GM12878 (cell line): ENCODE measurements around the gene BCLAF3. TPM values are rescaled to one million over a fixed set of nuclear protein-coding genes. Genes with fewer than 3 reads are reported as not detected.

Experiments
- ATAC-seq: fragments of 200-7000 bp; cut with Tn5 transposase; 3 replicates; pipeline ENCODE4 v1.9.1; 2020; ENCODE audit warnings: mild to moderate bottlenecking, moderate library complexity
- BruUV-seq: library from RNA; stranded (reverse); fragments of 400-500 nt; replicated peaks from 2 replicates; lab custom pipeline; 2021; lab: Mats Ljungman, UMichigan
- CTCF ChIA-PET: fragments of 300-600 bp; sonication (Branson Sonifier 250); formaldehyde crosslinking; extraction: SDS; loops from one replicate; lab custom pipeline; 2021; ENCODE audit warnings: inconsistent platforms; lab: Yijun Ruan, JAX
- POLR2A ChIA-PET: fragments of 350-600 bp; formaldehyde crosslinking; extraction: SDS; loops from one replicate; lab custom pipeline; 2021; ENCODE audit warnings: inconsistent platforms; lab: Charles Lee
- RAD21 ChIA-PET: fragments of 300-600 bp; sonication (Branson Sonifier 250); formaldehyde crosslinking; loops from one replicate; lab custom pipeline; 2023; ENCODE audit warnings: antibody characterized with exemption; ENCODE audit not compliant: unreplicated experiment; lab: Charles Lee
- SMC1A ChIA-PET: fragments of 300-600 bp; sonication (Branson Sonifier 250); formaldehyde crosslinking; loops from one replicate; lab custom pipeline; 2023; ENCODE audit not compliant: unreplicated experiment, uncharacterized antibody; lab: Charles Lee
- DNase-seq: peaks from one replicate; pipeline ENCODE4 v3.0.0-alpha.2; 2011; ENCODE audit warnings: low read depth, low spot score
- FAIRE-seq: peaks from 3 replicates; lab custom pipeline; 2011; peaks lifted over from hg19 to GRCh38; lab: Jason Lieb, UNC
- H2AFZ ChIP-seq: 2 replicates; pipeline ENCODE4 v1.6.0; 2011; ENCODE audit warnings: low read depth, low read length, control low read depth; ENCODE audit not compliant: control insufficient read depth
- H3K27ac ChIP-seq: 2 replicates; pipeline ENCODE4 v1.5.1; 2011; ENCODE audit warnings: control low read depth; ENCODE audit not compliant: control insufficient read depth, insufficient read depth
- H3K27me3 ChIP-seq, 2 experiments: replicated peaks in 1 of 2; 2 replicates each; pipeline versions ENCODE4 v1.6.0 to v1.6.1; 2011; ENCODE audit warnings: low read length in 1 of 2; ENCODE audit not compliant: control insufficient read depth in 2 of 2, insufficient read depth in 2 of 2
- H3K36me3 ChIP-seq, 2 experiments: 2 replicates each; pipeline ENCODE4 v1.5.1; 2011; ENCODE audit warnings: low read length in 1 of 2; ENCODE audit not compliant: control insufficient read depth in 2 of 2, insufficient read depth in 2 of 2
- H3K4me1 ChIP-seq: 2 replicates; pipeline ENCODE4 v1.6.1; 2011; ENCODE audit warnings: mild to moderate bottlenecking, low read length, moderate library complexity, mixed read lengths; ENCODE audit not compliant: control insufficient read depth, insufficient read depth
- H3K4me2 ChIP-seq: 2 replicates; pipeline ENCODE4 v1.6.0; 2011; ENCODE audit warnings: control low read depth; ENCODE audit not compliant: control insufficient read depth, insufficient read depth
- H3K4me3 ChIP-seq: fragments of 200-600 bp; sonication (generic); 2 replicates; pipeline ENCODE4 v1.5.1; 2016
- H3K79me2 ChIP-seq: 2 replicates; pipeline ENCODE4 v1.6.0; 2011; ENCODE audit warnings: low read length; ENCODE audit not compliant: control insufficient read depth, insufficient read depth
- H3K9ac ChIP-seq: 2 replicates; pipeline ENCODE4 v1.8.0; 2011; ENCODE audit warnings: low read length, control low read depth, mixed read lengths; ENCODE audit not compliant: control insufficient read depth, insufficient read depth
- H3K9me3 ChIP-seq: replicated peaks from 3 replicates; pipeline ENCODE4 v1.5.1; 2011; ENCODE audit warnings: mild to moderate bottlenecking, low read length; ENCODE audit not compliant: control insufficient read depth, insufficient read depth
- H4K20me1 ChIP-seq: 2 replicates; pipeline ENCODE4 v1.6.0; 2011; ENCODE audit not compliant: control insufficient read depth, insufficient read depth
- ATF7 ChIP-seq: fragments of 450-650 bp; IDR thresholded peaks from 2 replicates; pipeline ENCODE4 v1.6.1; 2016; ENCODE audit warnings: low read depth, mild to moderate bottlenecking
- CHD2 ChIP-seq: IDR thresholded peaks from 2 replicates; pipeline ENCODE4 v1.6.1; 2011; ENCODE audit warnings: low read depth, low read length, improper control_type of control experiment, borderline replicate concordance
- EED ChIP-seq: sonication (generic); IDR thresholded peaks from 2 replicates; pipeline ENCODE4 v1.6.1; 2016; ENCODE audit warnings: antibody characterized with exemption, low read depth
- FOXK2 ChIP-seq: fragments of 450-650 bp; IDR thresholded peaks from 2 replicates; pipeline ENCODE4 v1.6.1; 2017; ENCODE audit warnings: mild to moderate bottlenecking, moderate library complexity
- NR2C1 ChIP-seq: fragments of 450-650 bp; IDR thresholded peaks from 2 replicates; pipeline ENCODE4 v1.6.1; 2017; ENCODE audit warnings: antibody characterized with exemption, mild to moderate bottlenecking, moderate library complexity
- SMAD1 ChIP-seq: fragments of 450-650 bp; IDR thresholded peaks from 2 replicates; pipeline ENCODE4 v1.6.1; 2018; ENCODE audit warnings: mild to moderate bottlenecking, low read depth; ENCODE audit not compliant: partially characterized antibody
- SUPT20H ChIP-seq: IDR thresholded peaks from 2 replicates; pipeline ENCODE4 v1.6.1; 2011; ENCODE audit warnings: low read depth, mild to moderate bottlenecking, low read length, moderate library complexity, borderline replicate concordance; ENCODE audit not compliant: control insufficient read depth
- TBL1XR1 ChIP-seq: IDR thresholded peaks from 2 replicates; pipeline ENCODE4 v1.6.1; 2012; ENCODE audit warnings: low read depth, low read length, improper control_type of control experiment
- USF2 ChIP-seq: IDR thresholded peaks from 2 replicates; pipeline ENCODE4 v1.6.1; 2011; ENCODE audit warnings: low read depth, low read length, improper control_type of control experiment, borderline replicate concordance
- ZBED1 ChIP-seq: IDR thresholded peaks from 2 replicates; pipeline ENCODE4 v1.6.1; 2016; ENCODE audit warnings: borderline replicate concordance
- ZNF384 ChIP-seq: IDR thresholded peaks from 2 replicates; pipeline ENCODE4 v1.6.1; 2012; ENCODE audit warnings: low read depth, mild to moderate bottlenecking, low read length, improper control_type of control experiment, borderline replicate concordance
- WGBS: methylation state at CpG from one replicate; pipeline ENCODE4 v1.1.6; 2016; ENCODE audit warnings: low lambda C conversion rate; ENCODE audit not compliant: insufficient replicate concordance, insufficient coverage; ENCODE audit errors: missing lambda C conversion rate; 5-methylcytosine and 5-hydroxymethylcytosine counted together
- in situ Hi-C: fragments of 300-500 bp; cut with MboI; formaldehyde crosslinking; loops from 9 replicates; pipeline ENCODE4 v1.14.3; 2018; ENCODE audit warnings: mixed read lengths
- intact Hi-C: fragments of 100-400 bp; cut with micrococcal nuclease; formaldehyde crosslinking; loops from one replicate; pipeline ENCODE4 v1.14.2; 2022; ENCODE audit not compliant: unreplicated experiment
- polyA plus RNA-seq, 11 experiments: library from polyadenylated mRNA; depleted of rRNA in 4 of 11; unstranded in 6 of 11; stranded (reverse) in 5 of 11; fragments of >200 nt; fragmentation: Nextera tagmentation in 4 of 11; fragmentation: Illumina TruSeq in 1 of 11; extraction: Ambion mirVana in 4 of 11; extraction: Trizol in 1 of 11; gene quantifications; 1 replicate in 1 of 11; 2 replicates in 10 of 11; pipeline versions ENCODE4 v1.2.1 to v1.2.3, GENCODE V29; 2011 to 2016; ENCODE audit warnings: inconsistent platforms in 2 of 11, missing spikeins in 2 of 11, low read depth in 1 of 11
- total RNA-seq, 4 experiments: library from RNA; depleted of rRNA in 3 of 4; stranded (reverse); fragments of >200 nt in 3 of 4; fragmentation: Illumina TruSeq in 1 of 4; extraction: Trizol in 1 of 4; gene quantifications; 2 replicates each; pipeline versions ENCODE4 v1.2.1 to v1.2.3, GENCODE V29; 2013 to 2021

The BCLAF3 gene
- total and polyA plus RNA-seq, 10 of the 15 experiments (the other 5 are each of a cell fraction or from before 2014, with no cell fraction given) = 0.74 to 4.4 (median 2.6) TPM

DNA sequence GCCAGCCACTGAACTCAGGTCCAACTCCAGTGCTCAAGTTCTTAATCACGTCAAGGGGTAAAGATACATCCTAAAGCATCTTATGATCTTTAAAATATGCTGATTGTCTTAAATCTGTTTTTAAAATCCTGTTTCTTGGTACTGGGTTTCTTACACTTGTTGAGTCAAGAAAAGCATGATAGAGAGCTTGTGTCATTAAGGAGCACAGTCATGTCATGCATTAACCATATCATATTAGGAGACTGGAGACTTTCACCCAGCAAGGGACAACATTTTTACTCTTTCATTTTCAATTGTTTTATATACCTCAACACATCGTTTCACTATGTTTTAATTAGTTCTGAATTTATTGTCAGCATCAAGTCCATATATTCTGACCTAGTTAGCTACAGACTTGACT, 41.5 kb downstream of the BCLAF3 start:
- BruUV-seq = no TSS peak
- Histone ChIP-seq H3K27me3 (no peaks in the 10 kb centered on the region), H3K9me3 (no peaks in the 10 kb centered on the region), H3K4me3 (no peak overlapping the region), H3K27ac (no peak overlapping the region), H3K79me2 (no peaks in the 10 kb centered on the region), H2AFZ (no peak overlapping the region), H3K36me3 (peaks cover 0 to 2% of the 10 kb centered on the region in 2 experiments; a peak in 1 of 4 replicates), H3K4me2 (no peak overlapping the region), H3K9ac (no peak overlapping the region), H3K4me1 (no peaks in the 10 kb centered on the region), H4K20me1 (no peaks in the 10 kb centered on the region)
- SMC1A ChIA-PET = interaction anchor here (1.6 kb wide), 1 partner anchor 9 kb away, joined by 5 read pairs; no protein-coding TSS in a partner anchor
- in situ Hi-C loops (no loop called here), intact Hi-C loops (no loop called here)
- RAD21 ChIA-PET = no interaction called here
- TF ChIP-seq FOXK2 = no peak
- no peak for TF ChIP-seq EED
- no peak for TF ChIP-seq NR2C1
- TF ChIP-seq ZBED1 = no peak
- TF ChIP-seq SUPT20H = no peak
- TF ChIP-seq ZNF384 = no peak
- TF ChIP-seq ATF7 = no peak
- no peak for TF ChIP-seq USF2
- no peak for TF ChIP-seq SMAD1
- TF ChIP-seq CHD2 = no peak
- no peak for TF ChIP-seq TBL1XR1
- FAIRE-seq (no peak), ATAC-seq (no peak), DNase-seq (no peak)
- WGBS = 67% methylated on average over 2 of the region's 2 CpGs
- POLR2A ChIA-PET = no interaction called here
- CTCF ChIA-PET = interaction anchor here (1.0 to 1.2 kb wide), 2 partner anchors 73 to 114 kb away, joined by 3 read pairs; no protein-coding TSS in a partner anchor
